Subcutaneous abdominal adipose tissue (tissue), 5 donors: ENCODE results near the gene PAX9.
"Not testable (repeated sequence)": the region's sequence is repeated elsewhere in the genome, so short reads cannot be mapped to it uniquely, and the experiment has no call there.

Experiments used
- H3K27ac ChIP-seq: one replicate; pipeline ENCODE4 v1.7.0; 2013; ENCODE audit warnings: low read depth, mild to moderate bottlenecking, inconsistent platforms, low read length, moderate library complexity
- H3K27me3 ChIP-seq, 5 donors: one replicate each; pipeline ENCODE4 v1.7.0; 2013; ENCODE audit warnings: low read length in 5 of 5, inconsistent platforms in 1 of 5; ENCODE audit not compliant: control insufficient read depth in 5 of 5, insufficient read depth in 4 of 5
- H3K36me3 ChIP-seq, 5 donors: one replicate each; pipeline ENCODE4 v1.7.0; 2013; ENCODE audit warnings: low read length in 5 of 5; ENCODE audit not compliant: control insufficient read depth in 5 of 5, insufficient read depth in 5 of 5
- H3K4me1 ChIP-seq, 5 donors: one replicate each; pipeline ENCODE4 v1.7.0; 2013; ENCODE audit warnings: low read length in 5 of 5, mild to moderate bottlenecking in 3 of 5, moderate library complexity in 1 of 5; ENCODE audit not compliant: control insufficient read depth in 5 of 5, insufficient read depth in 5 of 5
- H3K4me3 ChIP-seq, 5 donors: one replicate each; pipeline ENCODE4 v1.7.0; 2013; ENCODE audit warnings: low read length in 5 of 5, low read depth in 1 of 5
- H3K9ac ChIP-seq, 5 donors: one replicate each; pipeline ENCODE4 v1.7.0; 2013; ENCODE audit warnings: low read length in 5 of 5, mild to moderate bottlenecking in 4 of 5, moderate library complexity in 3 of 5
- H3K9me3 ChIP-seq, 5 donors: one replicate each; pipeline ENCODE4 v1.7.0; 2013; ENCODE audit warnings: low read length in 5 of 5; ENCODE audit not compliant: control insufficient read depth in 5 of 5
- donor health status: healthy.
- donor health status: healthy.
- donor health status: healthy.
- donor health status: healthy.
- donor health status: healthy.

The PAX9 gene

GRCh38 chr14:36672095-36672494, 10.4 kb downstream of the PAX9 start:
- Histone ChIP-seq H3K9me3 (no peaks in the 10 kb centered on the region), H3K27ac (no peak overlapping the region), H3K9ac (no peak overlapping the region), H3K4me1 (no peaks in the 10 kb centered on the region), H3K4me3 (no peak overlapping the region), H3K36me3 (no peaks in the 10 kb centered on the region), H3K27me3 (peaks cover 6 to 16% (median 12%) of the 10 kb centered on the region in 5 donors)

GRCh38 chr14:36674659-36675058, 13.0 kb downstream of the PAX9 start:
- Histone ChIP-seq H3K4me3 (no peak overlapping the region), H3K9ac (no peak overlapping the region), H3K27ac (no peak overlapping the region), H3K4me1 (no peaks in the 10 kb centered on the region), H3K36me3 (no peaks in the 10 kb centered on the region), H3K9me3 (no peaks in the 10 kb centered on the region), H3K27me3 (peaks cover 5 to 10% (median 9%) of the 10 kb centered on the region in 5 donors)

- Histone ChIP-seq H3K4me3 (no peak overlapping the region), H3K9ac (no peak overlapping the region), H3K27ac (no peak overlapping the region), H3K4me1 (no peaks in the 10 kb centered on the region), H3K9me3 (no peaks in the 10 kb centered on the region), H3K36me3 (no peaks in the 10 kb centered on the region), H3K27me3 (peaks cover 5 to 10% (median 8%) of the 10 kb centered on the region in 5 donors)
Measured at GRCh38 chr14:36675581-36675980, 13.9 kb downstream of the PAX9 start.

GRCh38 chr14:36676236-36676635, 14.6 kb downstream of the PAX9 start:
- Histone ChIP-seq H3K27ac (no peak overlapping the region), H3K9ac (no peak overlapping the region), H3K9me3 (no peaks in the 10 kb centered on the region), H3K27me3 (peaks cover 2 to 10% (median 8%) of the 10 kb centered on the region in 5 donors), H3K36me3 (no peaks in the 10 kb centered on the region), H3K4me3 (no peak overlapping the region), H3K4me1 (no peaks in the 10 kb centered on the region)

GRCh38 chr14:36682338-36682737, 20.7 kb downstream of the PAX9 start:
- H3K36me3 ChIP-seq, result no peaks in the 10 kb centered on the region
- no peak overlapping the region for H3K4me3 ChIP-seq
- no peaks in the 10 kb centered on the region for H3K4me1 ChIP-seq
- H3K27ac ChIP-seq, result no peak overlapping the region
- peaks cover 0 to 4% (median 0%) of the 10 kb centered on the region in 5 donors for H3K27me3 ChIP-seq
- no peak overlapping the region for H3K9ac ChIP-seq
- no peaks in the 10 kb centered on the region for H3K9me3 ChIP-seq

- H3K4me1 ChIP-seq, result no peaks in the 10 kb centered on the region
- no peak overlapping the region for H3K4me3 ChIP-seq
- no peaks in the 10 kb centered on the region for H3K9me3 ChIP-seq
- no peak overlapping the region for H3K27ac ChIP-seq
- H3K36me3 ChIP-seq, result no peaks in the 10 kb centered on the region
- no peak overlapping the region for H3K9ac ChIP-seq
- H3K27me3 ChIP-seq, result peaks cover 0 to 2% (median 0%) of the 10 kb centered on the region in 5 donors
Measured at GRCh38 chr14:36683083-36683724, 21.5 kb downstream of the PAX9 start.

- no peaks in the 10 kb centered on the region for H3K9me3 ChIP-seq
- H3K27me3 ChIP-seq, result no peaks in the 10 kb centered on the region
- H3K4me1 ChIP-seq, result no peaks in the 10 kb centered on the region
- no peak overlapping the region for H3K9ac ChIP-seq
- H3K4me3 ChIP-seq, result no peak overlapping the region
- no peaks in the 10 kb centered on the region for H3K36me3 ChIP-seq
- no peak overlapping the region for H3K27ac ChIP-seq
Measured at GRCh38 chr14:36684946-36685345, 23.3 kb downstream of the PAX9 start.

GRCh38 chr14:36690311-36691040, 28.8 kb downstream of the PAX9 start:
- Histone ChIP-seq H3K4me1 (no peaks in the 10 kb centered on the region), H3K4me3 (no peak overlapping the region), H3K9ac (no peak overlapping the region), H3K27ac (no peak overlapping the region), H3K9me3 (no peaks in the 10 kb centered on the region), H3K27me3 (no peaks in the 10 kb centered on the region), H3K36me3 (no peaks in the 10 kb centered on the region)

- H3K9ac ChIP-seq, H3K27me3 ChIP-seq, H3K4me3 ChIP-seq, H3K36me3 ChIP-seq, H3K4me1 ChIP-seq, H3K27ac ChIP-seq, H3K9me3 ChIP-seq: not testable (repeated sequence)
Measured at GRCh38 chr14:36699420-36699819, 37.8 kb downstream of the PAX9 start.

GRCh38 chr14:36700651-36701050, 39.0 kb downstream of the PAX9 start:
- H3K27me3 ChIP-seq, result no peaks in the 10 kb centered on the region
- no peaks in the 10 kb centered on the region for H3K9me3 ChIP-seq
- H3K4me3 ChIP-seq, result no peak overlapping the region
- H3K9ac ChIP-seq, result no peak overlapping the region
- H3K36me3 ChIP-seq, result no peaks in the 10 kb centered on the region
- H3K27ac ChIP-seq, result no peak overlapping the region
- no peaks in the 10 kb centered on the region for H3K4me1 ChIP-seq
